ENCODE data around the gene POU2F3. TPM values are rescaled to one million over a fixed set of nuclear protein-coding genes. Genes with fewer than 3 reads are reported as not detected.

The POU2F3 gene
- total and polyA plus RNA-seq, 2 of the 13 experiments (the other 11 are each of a cell fraction or from before 2014, with no cell fraction given) = not detected

DNA sequence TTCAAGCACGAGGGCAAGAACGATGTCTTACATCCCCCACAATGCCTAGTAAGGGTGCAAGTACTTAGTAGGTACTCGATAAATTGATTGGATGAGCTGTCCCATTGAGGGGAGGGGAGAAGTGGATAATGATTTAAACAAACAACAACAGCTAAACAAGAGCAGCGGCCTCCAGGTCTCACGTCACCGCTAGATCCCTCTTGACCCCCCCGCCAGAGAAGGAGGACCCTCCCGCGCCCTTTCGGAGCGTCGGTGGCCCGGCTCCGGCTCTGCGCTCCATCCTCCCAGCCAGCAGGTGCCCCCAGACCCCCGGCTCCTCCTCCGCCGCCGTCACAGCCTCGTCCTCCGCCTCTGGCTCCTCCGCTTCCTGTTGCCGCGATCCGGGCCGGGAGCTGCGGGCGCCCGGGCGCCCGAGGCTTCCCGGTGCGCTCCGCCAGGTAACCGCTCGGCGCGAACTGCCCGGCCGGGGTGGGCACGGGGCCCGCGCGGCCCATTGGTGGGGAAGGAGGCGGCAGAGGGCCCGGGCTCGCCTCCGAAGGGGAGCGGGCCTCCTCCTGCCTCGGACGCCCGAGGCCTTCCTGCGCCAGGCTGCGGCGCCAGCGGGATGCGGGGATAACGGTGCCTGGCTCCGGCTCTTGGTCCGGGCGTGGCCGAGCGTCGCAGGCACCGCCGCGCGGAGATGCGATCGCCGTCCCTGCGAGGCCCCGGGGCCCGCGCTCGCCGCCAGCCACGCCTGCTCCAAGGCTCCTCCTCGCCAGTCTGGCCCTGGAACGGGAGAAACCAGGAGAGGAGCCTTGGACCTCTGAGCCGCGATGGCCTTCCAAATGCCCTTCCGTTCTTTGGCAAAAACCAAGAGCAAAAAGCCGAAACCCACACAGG, 85.2 kb downstream of the POU2F3 start, which contains the start of gene TLCD5 (continued):
- TF ChIP-seq, protein P1, sequence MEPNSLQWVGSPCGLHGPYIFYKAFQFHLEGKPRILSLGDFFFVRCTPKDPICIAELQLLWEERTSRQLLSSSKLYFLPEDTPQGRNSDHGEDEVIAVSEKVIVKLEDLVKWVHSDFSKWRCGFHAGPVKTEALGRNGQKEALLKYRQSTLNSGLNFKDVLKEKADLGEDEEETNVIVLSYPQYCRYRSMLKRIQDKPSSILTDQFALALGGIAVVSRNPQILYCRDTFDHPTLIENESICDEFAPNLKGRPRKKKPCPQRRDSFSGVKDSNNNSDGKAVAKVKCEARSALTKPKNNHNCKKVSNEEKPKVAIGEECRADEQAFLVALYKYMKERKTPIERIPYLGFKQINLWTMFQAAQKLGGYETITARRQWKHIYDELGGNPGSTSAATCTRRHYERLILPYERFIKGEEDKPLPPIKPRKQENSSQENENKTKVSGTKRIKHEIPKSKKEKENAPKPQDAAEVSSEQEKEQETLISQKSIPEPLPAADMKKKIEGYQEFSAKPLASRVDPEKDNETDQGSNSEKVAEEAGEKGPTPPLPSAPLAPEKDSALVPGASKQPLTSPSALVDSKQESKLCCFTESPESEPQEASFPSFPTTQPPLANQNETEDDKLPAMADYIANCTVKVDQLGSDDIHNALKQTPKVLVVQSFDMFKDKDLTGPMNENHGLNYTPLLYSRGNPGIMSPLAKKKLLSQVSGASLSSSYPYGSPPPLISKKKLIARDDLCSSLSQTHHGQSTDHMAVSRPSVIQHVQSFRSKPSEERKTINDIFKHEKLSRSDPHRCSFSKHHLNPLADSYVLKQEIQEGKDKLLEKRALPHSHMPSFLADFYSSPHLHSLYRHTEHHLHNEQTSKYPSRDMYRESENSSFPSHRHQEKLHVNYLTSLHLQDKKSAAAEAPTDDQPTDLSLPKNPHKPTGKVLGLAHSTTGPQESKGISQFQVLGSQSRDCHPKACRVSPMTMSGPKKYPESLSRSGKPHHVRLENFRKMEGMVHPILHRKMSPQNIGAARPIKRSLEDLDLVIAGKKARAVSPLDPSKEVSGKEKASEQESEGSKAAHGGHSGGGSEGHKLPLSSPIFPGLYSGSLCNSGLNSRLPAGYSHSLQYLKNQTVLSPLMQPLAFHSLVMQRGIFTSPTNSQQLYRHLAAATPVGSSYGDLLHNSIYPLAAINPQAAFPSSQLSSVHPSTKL (CRISPR knock-in tag; IDR thresholded peaks at IDR 0.05) = peak; percentile 20; the same call in 1 of the 2 replicates
- TF ChIP-seq MTA3 (CRISPR knock-in tag; IDR thresholded peaks at IDR 0.05) = no peak
- TF ChIP-seq, protein P2, sequence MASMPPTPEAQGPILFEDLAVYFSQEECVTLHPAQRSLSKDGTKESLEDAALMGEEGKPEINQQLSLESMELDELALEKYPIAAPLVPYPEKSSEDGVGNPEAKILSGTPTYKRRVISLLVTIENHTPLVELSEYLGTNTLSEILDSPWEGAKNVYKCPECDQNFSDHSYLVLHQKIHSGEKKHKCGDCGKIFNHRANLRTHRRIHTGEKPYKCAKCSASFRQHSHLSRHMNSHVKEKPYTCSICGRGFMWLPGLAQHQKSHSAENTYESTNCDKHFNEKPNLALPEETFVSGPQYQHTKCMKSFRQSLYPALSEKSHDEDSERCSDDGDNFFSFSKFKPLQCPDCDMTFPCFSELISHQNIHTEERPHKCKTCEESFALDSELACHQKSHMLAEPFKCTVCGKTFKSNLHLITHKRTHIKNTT (CRISPR knock-in tag; IDR thresholded peaks at IDR 0.05) = no peak
- TF ChIP-seq ZNF816 (CRISPR knock-in tag; IDR thresholded peaks at IDR 0.05; ENCODE audit: borderline replicate concordance) = no peak
- no peak for TF ChIP-seq ZBTB42 (CRISPR knock-in tag; IDR thresholded peaks at IDR 0.05)
- TF ChIP-seq SMAD1 (CRISPR knock-in tag; IDR thresholded peaks at IDR 0.05; ENCODE audit: borderline replicate concordance, low read depth) = 0 out of 2 replicates have a peak, but pooled peaks have one; percentile 86
- no peak for TF ChIP-seq HNRNPLL (IDR thresholded peaks at IDR 0.05; ENCODE audit: low read depth, low read length, poor library complexity, severe bottlenecking)
- TF ChIP-seq SALL1 (CRISPR knock-in tag; IDR thresholded peaks at IDR 0.05) = peak; percentile 60
- 0 out of 2 replicates have a peak, but pooled peaks have one; percentile 27 for TF ChIP-seq DR1 (CRISPR knock-in tag; IDR thresholded peaks at IDR 0.05)
- TF ChIP-seq ZC3H4 (CRISPR knock-in tag; IDR thresholded peaks at IDR 0.05; ENCODE audit: borderline replicate concordance) = no peak
- no peak for TF ChIP-seq ZNF619 (CRISPR knock-in tag; IDR thresholded peaks at IDR 0.05)
- TF ChIP-seq ZNF841 (CRISPR knock-in tag; IDR thresholded peaks at IDR 0.05; ENCODE audit: borderline replicate concordance) = no peak
- TF ChIP-seq, protein P3, sequence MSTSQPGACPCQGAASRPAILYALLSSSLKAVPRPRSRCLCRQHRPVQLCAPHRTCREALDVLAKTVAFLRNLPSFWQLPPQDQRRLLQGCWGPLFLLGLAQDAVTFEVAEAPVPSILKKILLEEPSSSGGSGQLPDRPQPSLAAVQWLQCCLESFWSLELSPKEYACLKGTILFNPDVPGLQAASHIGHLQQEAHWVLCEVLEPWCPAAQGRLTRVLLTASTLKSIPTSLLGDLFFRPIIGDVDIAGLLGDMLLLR (CRISPR knock-in tag; IDR thresholded peaks at IDR 0.05) = no peak
- TF ChIP-seq, protein P4, sequence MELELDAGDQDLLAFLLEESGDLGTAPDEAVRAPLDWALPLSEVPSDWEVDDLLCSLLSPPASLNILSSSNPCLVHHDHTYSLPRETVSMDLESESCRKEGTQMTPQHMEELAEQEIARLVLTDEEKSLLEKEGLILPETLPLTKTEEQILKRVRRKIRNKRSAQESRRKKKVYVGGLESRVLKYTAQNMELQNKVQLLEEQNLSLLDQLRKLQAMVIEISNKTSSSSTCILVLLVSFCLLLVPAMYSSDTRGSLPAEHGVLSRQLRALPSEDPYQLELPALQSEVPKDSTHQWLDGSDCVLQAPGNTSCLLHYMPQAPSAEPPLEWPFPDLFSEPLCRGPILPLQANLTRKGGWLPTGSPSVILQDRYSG (CRISPR knock-in tag; IDR thresholded peaks at IDR 0.05) = no peak; the same call in 1 of the 2 replicates
- no peak for TF ChIP-seq RFXANK (CRISPR knock-in tag; IDR thresholded peaks at IDR 0.05)
- TF ChIP-seq ZFY (CRISPR knock-in tag; IDR thresholded peaks at IDR 0.05) = peak; percentile 93
- TF ChIP-seq, protein P5, sequence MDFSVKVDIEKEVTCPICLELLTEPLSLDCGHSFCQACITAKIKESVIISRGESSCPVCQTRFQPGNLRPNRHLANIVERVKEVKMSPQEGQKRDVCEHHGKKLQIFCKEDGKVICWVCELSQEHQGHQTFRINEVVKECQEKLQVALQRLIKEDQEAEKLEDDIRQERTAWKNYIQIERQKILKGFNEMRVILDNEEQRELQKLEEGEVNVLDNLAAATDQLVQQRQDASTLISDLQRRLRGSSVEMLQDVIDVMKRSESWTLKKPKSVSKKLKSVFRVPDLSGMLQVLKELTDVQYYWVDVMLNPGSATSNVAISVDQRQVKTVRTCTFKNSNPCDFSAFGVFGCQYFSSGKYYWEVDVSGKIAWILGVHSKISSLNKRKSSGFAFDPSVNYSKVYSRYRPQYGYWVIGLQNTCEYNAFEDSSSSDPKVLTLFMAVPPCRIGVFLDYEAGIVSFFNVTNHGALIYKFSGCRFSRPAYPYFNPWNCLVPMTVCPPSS (IDR thresholded peaks at IDR 0.05) = no peak
- peak; percentile 63; the same call in 1 of the 2 replicates for TF ChIP-seq PHF8 (CRISPR knock-in tag; IDR thresholded peaks at IDR 0.05)
- TF ChIP-seq CHD2 (IDR thresholded peaks at IDR 0.05; ENCODE audit: low read depth, low read length) = no peak
- TF ChIP-seq, protein P6, sequence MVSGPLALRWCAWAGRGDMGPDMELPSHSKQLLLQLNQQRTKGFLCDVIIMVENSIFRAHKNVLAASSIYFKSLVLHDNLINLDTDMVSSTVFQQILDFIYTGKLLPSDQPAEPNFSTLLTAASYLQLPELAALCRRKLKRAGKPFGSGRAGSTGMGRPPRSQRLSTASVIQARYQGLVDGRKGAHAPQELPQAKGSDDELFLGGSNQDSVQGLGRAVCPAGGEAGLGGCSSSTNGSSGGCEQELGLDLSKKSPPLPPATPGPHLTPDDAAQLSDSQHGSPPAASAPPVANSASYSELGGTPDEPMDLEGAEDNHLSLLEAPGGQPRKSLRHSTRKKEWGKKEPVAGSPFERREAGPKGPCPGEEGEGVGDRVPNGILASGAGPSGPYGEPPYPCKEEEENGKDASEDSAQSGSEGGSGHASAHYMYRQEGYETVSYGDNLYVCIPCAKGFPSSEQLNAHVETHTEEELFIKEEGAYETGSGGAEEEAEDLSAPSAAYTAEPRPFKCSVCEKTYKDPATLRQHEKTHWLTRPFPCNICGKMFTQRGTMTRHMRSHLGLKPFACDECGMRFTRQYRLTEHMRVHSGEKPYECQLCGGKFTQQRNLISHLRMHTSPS (CRISPR knock-in tag; IDR thresholded peaks at IDR 0.05; ENCODE audit: low read depth) = no peak
